GM19043 (cell line): Measurements from ENCODE around the gene ZBTB34.

Source experiments
- ATAC-seq: cut with Tn5 transposase; IDR thresholded peaks from one replicate; pipeline ENCODE4 v1.9.1; 2021; ENCODE audit warnings: low read depth; ENCODE audit not compliant: unreplicated experiment

The ZBTB34 gene

DNA sequence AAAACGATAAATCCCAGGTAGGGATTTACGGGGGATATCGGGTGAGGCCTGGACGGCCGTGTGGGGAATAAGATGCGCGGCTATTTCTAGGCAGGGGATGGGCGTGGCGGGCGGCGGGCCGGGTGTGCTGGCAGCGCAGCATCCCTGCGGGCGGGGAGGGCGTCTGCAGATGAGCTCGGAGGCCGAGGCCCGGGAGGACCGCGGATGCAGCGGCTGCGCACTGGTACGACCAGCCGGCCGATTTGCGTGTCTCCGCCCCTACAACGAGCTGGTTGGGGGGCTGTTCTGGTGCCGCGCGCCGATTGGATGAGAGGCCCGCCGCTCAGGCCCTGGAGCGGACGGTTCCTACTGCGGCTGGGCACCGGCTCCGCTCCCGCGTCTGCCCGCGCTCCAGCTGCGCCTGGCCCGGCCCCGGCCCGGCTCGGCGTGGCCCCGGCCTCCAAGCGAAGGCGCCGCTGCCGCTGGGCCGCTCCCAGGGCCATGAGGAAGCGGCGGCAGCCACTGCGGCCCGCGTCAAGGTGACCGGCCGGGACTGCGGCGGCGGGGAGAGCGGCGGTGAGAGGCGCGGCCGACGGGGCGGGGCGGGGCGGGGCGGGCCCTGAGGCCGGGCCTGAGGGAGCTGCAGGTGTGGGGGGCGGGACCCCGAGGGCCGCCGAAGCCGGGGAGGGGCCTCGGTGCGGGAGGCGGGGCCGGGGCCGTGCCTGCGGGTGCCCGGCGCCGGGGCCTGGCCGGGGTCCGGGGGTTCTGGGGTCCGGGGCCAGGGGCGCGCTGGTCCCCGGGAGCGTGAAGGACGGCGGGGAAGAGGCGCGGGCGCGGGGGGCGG is 54.2 kb downstream of the ZBTB34 start, which contains the start of gene RALGPS1:
Gene RALGPS1 (plus strand): TSS at position 325 of the 823 bp plus-strand sequence. CDS start 47,508 bp downstream, outside the sequence.
- peak; percentile 98 for ATAC-seq

DNA sequence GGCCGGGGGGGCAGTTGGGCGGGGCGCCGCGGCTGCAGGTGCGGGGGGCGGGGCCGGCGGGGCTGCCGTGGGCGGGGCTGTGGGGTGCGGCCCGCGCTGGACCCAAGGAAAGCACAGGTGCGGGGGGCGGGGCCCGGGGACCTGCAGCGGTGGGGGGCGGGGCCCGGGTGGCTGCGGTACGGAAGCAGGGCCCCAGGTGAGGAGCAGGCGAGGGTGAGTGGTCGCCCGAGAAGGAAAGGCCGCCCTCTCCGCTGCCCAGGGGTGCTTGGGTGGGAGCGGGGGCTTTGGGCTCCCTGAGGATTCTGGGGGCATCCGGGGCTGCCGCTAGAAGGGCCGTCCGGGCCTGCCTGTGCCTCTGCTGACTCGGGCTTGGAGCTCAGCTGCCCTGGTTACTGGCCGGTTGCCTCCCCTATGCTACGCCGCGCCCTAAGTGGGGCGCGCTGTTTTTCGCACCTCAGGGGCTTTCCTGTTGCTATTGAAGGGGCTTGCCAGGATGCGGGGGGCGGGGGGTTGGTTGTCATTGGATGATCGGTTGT is 54.9 kb downstream of the ZBTB34 start:
- ATAC-seq: no peak

DNA sequence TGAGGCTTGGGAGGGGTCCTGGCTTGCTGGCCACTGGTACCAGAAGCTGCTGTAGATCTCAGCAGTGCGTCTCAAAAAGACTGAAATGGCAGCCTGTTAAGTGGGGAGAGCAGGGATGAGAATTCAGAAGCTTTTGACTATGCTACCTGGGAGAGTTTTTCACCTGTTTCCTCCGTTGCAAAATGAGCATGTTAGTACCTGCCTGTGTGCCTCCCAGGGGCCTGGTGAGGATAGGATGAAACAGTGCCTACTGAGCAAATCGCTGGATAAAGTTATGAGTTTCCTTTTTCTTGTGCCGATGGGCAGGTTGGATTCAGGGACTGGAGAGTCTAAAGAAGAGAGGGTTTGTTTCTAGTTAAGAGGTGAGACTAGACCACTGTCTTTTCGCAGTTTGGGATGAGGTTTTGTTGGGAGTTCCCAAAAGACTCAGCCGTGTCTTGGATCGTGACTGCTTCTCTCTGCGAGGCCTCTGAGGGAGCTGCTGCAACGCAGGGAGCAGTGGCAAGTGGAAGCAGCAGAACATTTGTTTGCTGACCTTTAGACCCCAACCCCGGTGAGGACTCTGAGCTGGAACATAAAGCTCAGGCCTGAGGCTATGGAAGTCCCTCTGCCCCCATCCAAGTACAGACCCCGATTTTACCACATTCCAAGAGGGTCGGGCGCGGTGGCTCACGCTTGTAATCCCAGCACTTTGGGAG is 55.6 kb downstream of the ZBTB34 start:
- no peak for ATAC-seq

DNA sequence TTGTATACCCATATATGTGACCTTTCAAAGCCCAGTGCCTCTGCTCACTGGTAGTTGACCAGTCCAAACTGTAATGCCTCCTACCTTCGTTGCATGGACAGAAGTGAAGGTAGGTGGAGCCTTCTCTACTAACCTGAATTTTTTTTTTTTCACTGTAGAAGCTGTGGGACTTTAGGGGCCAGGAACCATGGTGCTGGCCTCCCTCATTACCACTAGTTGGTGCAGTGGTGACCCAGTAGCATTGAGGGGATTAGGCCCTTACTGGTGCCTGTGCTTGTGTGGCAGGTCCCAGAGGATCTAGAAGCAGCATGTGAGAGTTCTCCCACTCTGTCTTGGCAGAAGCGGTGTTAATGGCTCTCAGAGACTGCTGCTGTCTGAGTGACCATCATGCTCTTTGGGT is 56.5 kb downstream of the ZBTB34 start:
- ATAC-seq: no peak

DNA sequence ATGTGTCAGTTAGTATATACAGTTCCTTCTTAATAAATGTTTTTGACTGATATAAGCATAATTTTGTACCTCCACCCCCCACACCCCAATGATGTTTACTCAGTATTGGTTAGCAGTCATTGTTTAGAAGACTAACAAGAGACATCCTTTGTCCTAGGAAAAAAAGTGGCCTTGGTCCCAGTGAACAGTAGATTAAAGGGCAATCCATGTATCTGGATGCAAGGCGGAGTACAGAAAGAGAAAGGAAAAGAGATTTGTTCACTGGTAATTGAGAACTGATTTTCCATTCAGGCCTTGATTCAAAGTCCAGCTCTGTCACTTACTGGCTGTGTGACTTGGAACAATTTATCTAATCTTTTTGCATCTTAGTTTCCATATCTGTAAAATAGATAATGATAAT is 58.8 kb downstream of the ZBTB34 start:
- ATAC-seq: no peak

DNA sequence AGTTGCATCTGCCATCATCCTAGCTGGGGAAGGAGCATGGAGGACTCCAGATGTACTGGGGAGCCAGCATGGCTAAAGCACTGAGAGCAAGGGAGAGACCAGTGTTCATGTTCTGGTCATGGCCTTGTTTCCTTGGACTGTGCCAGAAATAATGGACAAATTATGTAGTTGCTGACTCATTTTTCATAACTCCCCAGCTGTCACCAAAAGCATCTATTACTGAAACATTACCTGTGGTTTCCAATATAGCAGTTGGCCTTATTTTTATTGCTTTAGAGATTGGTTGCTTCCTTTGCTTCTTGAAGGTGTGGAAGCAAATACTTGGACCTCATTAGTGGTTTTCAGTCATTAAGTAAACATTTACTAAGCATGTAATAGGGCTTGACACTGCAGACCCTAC is 65.4 kb downstream of the ZBTB34 start:
- ATAC-seq: no peak

DNA sequence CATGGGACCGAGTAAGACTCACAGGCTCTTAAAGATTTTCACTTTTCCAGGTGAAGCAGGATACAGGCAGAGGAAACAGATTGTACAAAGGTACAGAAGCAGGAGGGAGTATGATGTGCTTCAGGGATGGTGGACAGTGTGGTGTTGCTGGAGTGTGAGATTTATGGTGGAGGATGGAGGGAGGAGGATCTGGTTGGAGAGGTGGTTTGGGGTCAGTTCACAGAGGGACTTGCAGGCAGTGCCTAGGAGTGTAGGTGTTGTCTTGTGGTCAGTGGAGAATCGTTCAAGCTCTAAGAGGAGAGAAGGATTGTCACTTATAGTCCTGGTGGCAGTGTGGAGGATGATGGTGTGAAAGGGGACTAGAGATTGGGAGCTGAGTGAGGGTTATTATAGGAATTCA is 65.9 kb downstream of the ZBTB34 start:
- ATAC-seq: no peak

DNA sequence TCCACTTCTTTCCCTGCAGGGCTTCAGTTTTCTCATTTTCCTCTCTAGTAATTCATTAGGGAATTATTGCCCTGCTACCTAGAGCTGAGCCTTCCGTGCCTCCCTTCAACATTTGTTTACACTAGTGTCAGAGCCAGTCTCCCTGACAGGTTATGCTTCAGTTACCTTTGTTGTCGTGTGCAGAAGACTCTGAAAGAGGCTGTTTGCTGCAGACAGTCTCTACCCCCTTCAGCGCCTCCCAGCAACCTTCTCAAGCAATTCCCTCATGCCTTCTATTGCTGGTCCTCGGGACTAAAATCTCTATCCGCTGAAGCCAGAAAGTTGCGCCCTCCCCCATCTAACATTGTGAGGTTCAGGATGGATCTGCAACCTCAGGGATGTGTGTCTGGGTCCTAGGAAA is 67.0 kb downstream of the ZBTB34 start:
- ATAC-seq: no peak

DNA sequence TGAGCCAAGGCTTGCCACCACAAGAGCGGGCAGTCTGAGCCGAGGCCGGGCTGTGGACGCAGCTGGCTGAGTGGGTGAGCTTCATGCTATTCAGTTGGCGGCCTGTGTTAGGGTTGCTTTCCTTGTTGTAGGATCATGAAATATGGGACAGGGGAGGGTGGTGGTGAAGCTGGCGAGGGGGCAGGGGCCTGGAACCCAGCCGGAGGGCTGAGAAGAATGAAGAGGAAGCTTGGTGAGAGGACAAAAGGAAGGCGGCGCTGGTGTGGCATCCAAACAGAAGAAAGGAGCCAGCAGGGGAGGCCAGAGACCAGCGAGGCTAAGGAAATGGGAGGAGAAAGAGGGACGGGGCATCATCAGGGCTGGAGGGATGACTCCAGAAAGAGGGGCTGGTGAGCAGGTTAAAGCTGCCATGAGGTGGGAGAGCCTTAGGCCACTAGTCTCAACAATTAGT is 72.5 kb downstream of the ZBTB34 start:
- ATAC-seq: no peak

DNA sequence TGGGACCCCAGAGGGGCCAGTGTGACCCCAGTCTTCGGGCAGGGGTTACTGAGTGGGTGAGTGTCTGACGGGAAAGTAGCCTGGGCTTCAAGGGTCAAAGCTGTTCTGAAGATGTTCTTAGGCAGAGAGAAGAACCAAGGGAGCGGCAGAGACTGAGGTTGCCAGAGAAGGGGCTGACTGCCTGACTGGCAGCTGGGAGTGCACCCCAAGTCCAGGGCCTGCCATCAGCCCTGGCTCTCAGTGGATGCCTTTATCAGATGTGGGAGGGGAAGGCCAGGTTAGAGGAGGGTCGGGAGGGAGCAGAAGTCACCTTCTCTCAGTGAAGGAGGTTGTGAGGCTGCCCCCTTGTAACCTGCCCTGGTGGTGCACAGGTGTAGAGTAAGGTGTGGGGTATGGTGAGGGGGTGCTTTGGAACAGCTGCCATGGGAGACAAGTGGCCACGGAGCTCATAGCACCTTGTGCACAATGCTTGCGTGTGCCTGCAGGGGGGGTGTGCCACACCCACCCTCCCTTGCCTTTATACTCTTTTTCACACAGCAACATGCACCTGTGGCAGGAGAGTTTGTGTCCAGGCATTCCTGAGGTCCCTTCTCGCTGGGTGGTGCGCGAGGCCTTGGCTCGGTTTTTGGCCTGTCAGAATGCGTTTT is 73.0 kb downstream of the ZBTB34 start:
- no peak for ATAC-seq

DNA sequence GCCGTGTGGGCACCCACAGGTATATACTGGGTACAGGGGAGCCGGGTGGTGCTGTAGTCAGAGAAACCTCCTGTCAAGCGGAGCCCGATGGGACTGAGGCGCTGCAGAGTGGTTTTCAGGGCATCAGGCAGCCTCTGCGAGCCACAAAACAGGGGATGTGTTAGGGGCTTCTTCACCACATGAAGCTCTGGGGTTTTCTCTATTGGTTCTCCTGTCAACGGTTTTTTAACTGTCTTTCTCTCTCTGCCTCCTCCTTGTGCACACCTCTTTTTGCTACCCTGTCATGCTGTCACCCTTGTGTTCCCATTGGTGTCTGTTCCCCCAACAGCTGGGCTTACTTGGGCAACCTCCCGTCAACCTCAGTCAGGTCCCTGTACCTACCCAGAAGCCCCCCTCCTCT is 74.0 kb downstream of the ZBTB34 start:
- ATAC-seq: no peak
